HG03571 (cell line): Measurements from ENCODE around the gene XAGE2.

Experiments
- ATAC-seq: cut with Tn5 transposase; IDR thresholded peaks from one replicate; pipeline ENCODE4 v1.9.1; 2021; ENCODE audit not compliant: unreplicated experiment

The XAGE2 gene

DNA sequence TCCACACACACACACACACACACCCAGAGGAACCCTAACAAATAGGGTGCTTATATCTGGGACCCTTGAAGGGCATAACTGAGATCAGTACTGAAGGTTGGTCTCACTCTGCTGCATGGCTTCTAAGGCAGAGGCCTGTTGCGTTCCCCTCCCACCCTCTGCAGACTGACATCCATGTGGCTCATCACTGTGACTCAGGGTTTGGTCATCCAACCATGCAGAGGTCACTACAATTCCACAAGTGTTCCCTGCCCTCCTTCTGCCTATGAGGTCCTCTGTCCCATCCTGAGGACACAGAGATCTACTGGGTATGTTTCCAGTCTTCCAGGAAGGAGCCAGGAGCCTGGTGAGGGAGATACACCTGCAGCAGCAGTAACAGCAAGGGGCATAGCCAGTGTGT, 55.8 kb downstream of the XAGE2 start:
- no peak for ATAC-seq
